ENCODE data around the gene PAIP2.
A peak's percentile ranks its signal among the peaks of the same experiment; 100 is the strongest.

Gene PAIP2

GRCh38 chr5:139397921-139398320 is 56.3 kb downstream of the PAIP2 start:
- no peak for DNase-seq (ENCODE audit: low read depth)
- no peak overlapping the region for H3K4me3 ChIP-seq (ENCODE audit: low read depth, low read length)
- no peak for TF ChIP-seq CTCF (IDR thresholded peaks at IDR 0.05; ENCODE audit: control insufficient read depth, extremely low read depth, insufficient read depth)

- no peak overlapping the region for H3K4me3 ChIP-seq (ENCODE audit: low read depth, low read length)
- TF ChIP-seq CTCF (IDR thresholded peaks at IDR 0.05; ENCODE audit: control insufficient read depth, extremely low read depth, insufficient read depth), result no peak
- no peak for DNase-seq (ENCODE audit: low read depth)
Observed at GRCh38 chr5:139399501-139400121, 58.0 kb downstream of the PAIP2 start.

DNA sequence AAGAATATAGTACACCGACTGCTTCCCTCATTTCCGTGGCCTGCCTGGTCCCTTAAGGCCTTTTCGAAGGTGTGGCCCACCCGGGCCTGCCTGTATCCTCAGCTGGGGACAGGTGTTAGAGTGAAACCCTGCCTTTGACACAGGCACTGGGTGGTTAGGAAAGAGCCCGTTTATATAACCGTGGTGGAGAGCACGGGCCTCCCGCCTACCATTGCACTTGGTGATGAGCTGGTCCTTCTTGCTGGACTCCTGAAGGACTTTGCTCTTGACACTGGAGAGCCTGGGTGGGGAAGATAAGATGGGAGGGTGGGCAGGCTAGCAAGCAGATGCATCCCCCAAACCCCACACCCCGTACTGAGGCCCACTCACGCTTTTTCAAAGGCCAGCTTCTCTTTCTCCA is 59.9 kb downstream of the PAIP2 start:
- no peak overlapping the region for H3K4me3 ChIP-seq (ENCODE audit: low read depth, low read length)
- no peak for DNase-seq (ENCODE audit: low read depth)
- TF ChIP-seq CTCF (IDR thresholded peaks at IDR 0.05; ENCODE audit: control insufficient read depth, extremely low read depth, insufficient read depth), result no peak

DNA sequence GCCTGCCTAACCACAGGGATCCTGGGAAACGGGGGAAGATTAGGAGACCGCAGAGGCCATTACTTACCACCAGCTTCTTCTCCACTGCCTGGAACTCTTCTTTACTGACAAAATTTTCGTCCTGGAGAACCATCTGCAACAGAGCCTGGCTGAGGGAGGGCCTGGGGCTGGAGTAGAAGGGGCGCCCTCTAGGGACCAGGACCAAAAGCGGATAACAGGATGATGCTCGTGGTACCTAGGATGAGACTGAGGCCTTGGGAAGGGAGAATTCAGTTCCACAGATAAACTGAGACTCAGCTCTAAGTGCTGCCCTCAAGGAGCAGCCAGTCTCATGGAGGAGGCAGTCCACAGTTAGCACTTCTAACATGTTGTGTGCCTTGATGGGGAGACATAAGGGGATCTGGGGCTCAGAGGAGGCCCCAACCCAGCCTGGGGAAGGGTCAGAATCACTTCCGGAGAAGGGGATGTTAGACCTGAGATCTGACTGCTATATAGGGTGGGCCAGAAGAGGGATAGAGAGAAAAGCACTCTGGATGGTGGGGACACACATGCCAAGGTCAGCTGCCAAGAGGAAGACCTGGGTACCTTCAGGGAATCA is 61.0 kb downstream of the PAIP2 start:
- H3K4me3 ChIP-seq (ENCODE audit: low read depth, low read length), result peak overlapping the region; percentile 53
- no peak for DNase-seq (ENCODE audit: low read depth)
- peak; percentile 66 for TF ChIP-seq CTCF (IDR thresholded peaks at IDR 0.05; ENCODE audit: control insufficient read depth, extremely low read depth, insufficient read depth)

GRCh38 chr5:139403418-139403786 is 61.7 kb downstream of the PAIP2 start:
- H3K4me3 ChIP-seq (ENCODE audit: low read depth, low read length), result peak overlapping the region; percentile 53
- DNase-seq (ENCODE audit: low read depth), result no peak

DNA sequence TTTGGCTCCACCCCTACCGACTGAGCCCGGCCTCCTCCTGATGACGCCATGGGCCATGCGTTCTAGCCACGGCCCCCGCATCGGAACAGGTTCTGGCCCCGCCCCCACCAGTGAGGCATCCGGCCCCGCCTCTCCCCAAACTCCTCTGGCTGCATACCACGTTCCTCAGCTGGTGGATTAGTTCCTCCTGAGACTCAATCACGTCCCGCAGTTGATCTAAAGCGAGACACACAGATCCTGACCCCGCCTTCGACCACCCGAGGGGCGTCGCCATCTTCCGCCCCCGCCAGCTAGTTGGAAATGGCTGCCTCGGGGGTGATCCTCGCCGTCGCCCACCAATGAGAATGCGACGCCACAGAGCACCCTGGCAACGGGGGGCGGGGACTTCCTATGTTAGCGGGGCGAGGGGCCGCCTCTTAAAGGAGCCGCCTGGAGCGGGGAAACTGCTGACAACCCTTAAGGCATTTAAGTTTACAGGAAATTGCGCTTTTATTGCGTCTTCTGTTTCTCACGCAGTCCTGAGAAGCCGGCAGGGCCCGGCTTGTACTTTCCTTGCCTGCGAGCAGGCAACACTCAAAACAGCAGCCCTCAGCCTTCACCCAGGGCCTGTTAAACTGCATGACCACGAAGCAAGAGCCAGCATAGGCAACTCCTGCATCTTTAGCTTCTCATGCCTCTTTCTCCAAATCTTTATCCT is 62.3 kb downstream of the PAIP2 start, which contains the start of gene SPATA24:
SPATA24 (minus strand) TSS at position 303 of the 697 bp plus-strand sequence; CDS start at position 274, 29 bp downstream.
- H3K4me3 ChIP-seq (ENCODE audit: low read depth, low read length), result peak within 1 kb of the TSS; percentile 53
- TF ChIP-seq CTCF (IDR thresholded peaks at IDR 0.05; ENCODE audit: control insufficient read depth, extremely low read depth, insufficient read depth), result no peak
- DNase-seq (ENCODE audit: low read depth), result peak; percentile 87

More at GRCh38 chr5:139403418-139403786, 61.7 kb downstream of the PAIP2 start:
- no peak for TF ChIP-seq CTCF (IDR thresholded peaks at IDR 0.05; ENCODE audit: control insufficient read depth, extremely low read depth, insufficient read depth)

All from LNCaP clone FGC (cell line).